ENCODE data around the gene RARG. TPM values are rescaled to one million over a fixed set of nuclear protein-coding genes. Genes with fewer than 3 reads are reported as not detected.

The RARG gene
- total and polyA plus RNA-seq, 11 donors, result 6.4 to 22.5 (median 14.4) TPM

GRCh38 chr12:53200458-53201176, 31.4 kb downstream of the RARG start:
- intact Hi-C loops (cut with DNase I), result no loop called here
- no peak for ATAC-seq
- WGBS, 4 donors, result 74 to 84% (median 81%) methylated on average over 10 of the region's 10 CpGs

GRCh38 chr12:53200107-53200457, 31.9 kb downstream of the RARG start:
- Histone ChIP-seq H3K27ac (no peak overlapping the region), H3K9me3 (no peaks in the 10 kb centered on the region), H3K4me3 (no peak overlapping the region), H3K4me1 (peaks cover 0 to 51% (median 6%) of the 10 kb centered on the region in 12 donors), H3K27me3 (no peaks in the 10 kb centered on the region), H3K36me3 (no peaks in the 10 kb centered on the region)
- ATAC-seq, result no peak
- TF ChIP-seq CTCF (IDR thresholded peaks at IDR 0.05) (no peak), POLR2A (IDR thresholded peaks at IDR 0.05) (no peak)
- intact Hi-C loops (cut with DNase I), result no loop called here
- 97 to 100% (median 99%) methylated on average over 1 to 2 of the region's 2 CpGs for WGBS, 4 donors
- DNase-seq, result no peak

More at GRCh38 chr12:53200458-53201176, 31.4 kb downstream of the RARG start:
- Histone ChIP-seq H3K36me3 (no peaks in the 10 kb centered on the region), H3K4me3 (no peak overlapping the region), H3K4me1 (peaks cover 0 to 56% (median 6%) of the 10 kb centered on the region in 12 donors), H3K9me3 (no peaks in the 10 kb centered on the region), H3K27ac (peak overlapping the region in 1 of 12 donors; percentile 44), H3K27me3 (no peaks in the 10 kb centered on the region)
- no peak for DNase-seq
- TF ChIP-seq POLR2A (IDR thresholded peaks at IDR 0.05), result no peak
- TF ChIP-seq CTCF (IDR thresholded peaks at IDR 0.05), result no peak

- H3K4me3 ChIP-seq, result no peak overlapping the region
- intact Hi-C loops (cut with DNase I), result loop anchor here in 6 of 10 donors (5.0 kb wide), 2 partner anchors 37 to 132 kb away; no protein-coding TSS in a partner anchor
- H3K27ac ChIP-seq, result no peak overlapping the region
- peaks cover 0 to 47% (median 6%) of the 10 kb centered on the region in 12 donors for H3K4me1 ChIP-seq
- H3K36me3 ChIP-seq, result no peaks in the 10 kb centered on the region
- TF ChIP-seq CTCF (IDR thresholded peaks at IDR 0.05), result no peak
- no peak for TF ChIP-seq POLR2A (IDR thresholded peaks at IDR 0.05)
- ATAC-seq (no peak), DNase-seq (no peak)
- WGBS, 4 donors, result 92 to 97% (median 95%) methylated on average over 3 of the region's 3 CpGs
- no peaks in the 10 kb centered on the region for H3K9me3 ChIP-seq
- no peaks in the 10 kb centered on the region for H3K27me3 ChIP-seq
Measured at GRCh38 chr12:53199700-53200099, 32.3 kb downstream of the RARG start.

GRCh38 chr12:53198486-53199110, 33.4 kb downstream of the RARG start:
- WGBS, 4 donors, result 75 to 88% (median 87%) methylated on average over 5 of the region's 5 CpGs
- H3K36me3 ChIP-seq, result no peaks in the 10 kb centered on the region
- H3K27ac ChIP-seq, result peak overlapping the region in 1 of 12 donors; percentile 35
- H3K27me3 ChIP-seq, result no peaks in the 10 kb centered on the region
- H3K4me3 ChIP-seq, result no peak overlapping the region
- H3K4me1 ChIP-seq, result peaks cover 0 to 36% (median 6%) of the 10 kb centered on the region in 12 donors
- ATAC-seq, result no peak
- intact Hi-C loops (cut with DNase I), result loop anchor here in 6 of 10 donors (5.0 kb wide), 2 partner anchors 36 to 131 kb away; no protein-coding TSS in a partner anchor
- DNase-seq, result no peak
- TF ChIP-seq CTCF (IDR thresholded peaks at IDR 0.05), result no peak
- no peak for TF ChIP-seq POLR2A (IDR thresholded peaks at IDR 0.05)
- no peaks in the 10 kb centered on the region for H3K9me3 ChIP-seq

Measured in heart left ventricle (tissue), 16 donors.